ENCODE results near the gene SHISA3.

The SHISA3 gene

GRCh38 chr4:42392436-42392835 is 4.9 kb upstream of the SHISA3 start:
- DNase-seq, result no peak

GRCh38 chr4:42395595-42395994 is 1.7 kb upstream of the SHISA3 start:
- DNase-seq, result no peak

- DNase-seq, result no peak
Observed at GRCh38 chr4:42396361-42396751, 932 bp upstream of the SHISA3 start.

- no peak for DNase-seq
Observed at GRCh38 chr4:42397635-42398170, 415 bp downstream of the SHISA3 start.

DNA sequence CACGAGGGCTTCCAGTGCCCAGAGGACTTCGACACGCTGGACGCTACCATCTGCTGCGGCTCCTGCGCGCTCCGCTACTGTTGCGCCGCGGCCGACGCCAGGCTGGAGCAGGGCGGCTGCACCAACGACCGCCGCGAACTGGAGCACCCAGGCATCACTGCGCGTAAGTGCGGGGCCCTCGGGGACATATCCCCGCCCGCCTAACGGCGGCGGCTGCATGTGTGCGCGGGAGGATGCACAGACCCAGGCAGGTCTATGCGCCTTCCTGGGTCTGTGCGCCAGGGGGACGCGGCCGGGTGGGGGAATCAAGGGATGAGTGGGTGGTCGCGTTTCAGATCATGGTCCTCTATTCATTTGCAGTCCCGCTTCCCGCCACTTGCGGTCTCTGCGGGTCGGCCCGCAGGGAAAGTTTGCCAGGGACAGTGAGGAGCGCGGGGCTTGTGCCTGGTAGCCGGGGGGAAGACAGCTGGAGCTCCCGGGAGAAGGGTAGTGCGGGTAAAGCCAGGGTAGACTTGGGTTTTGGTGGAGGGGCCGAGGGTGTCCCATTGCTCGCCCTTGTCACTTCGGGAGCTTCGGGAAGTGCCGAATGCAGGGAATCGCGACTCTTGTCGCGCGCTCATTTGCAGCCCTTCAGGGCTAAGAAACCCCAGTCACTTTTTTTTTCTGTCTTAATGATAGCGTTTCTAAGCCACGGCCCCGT is 1.0 kb downstream of the SHISA3 start:
- no peak for DNase-seq

GRCh38 chr4:42398871-42399331 is 1.6 kb downstream of the SHISA3 start:
- no peak for DNase-seq

GRCh38 chr4:42399393-42399792 is 2.1 kb downstream of the SHISA3 start:
- no peak for DNase-seq

- DNase-seq, result no peak
Observed at GRCh38 chr4:42401171-42401570, 3.9 kb downstream of the SHISA3 start.

GRCh38 chr4:42404001-42404400 is 6.7 kb downstream of the SHISA3 start:
- no peak for DNase-seq

DNA sequence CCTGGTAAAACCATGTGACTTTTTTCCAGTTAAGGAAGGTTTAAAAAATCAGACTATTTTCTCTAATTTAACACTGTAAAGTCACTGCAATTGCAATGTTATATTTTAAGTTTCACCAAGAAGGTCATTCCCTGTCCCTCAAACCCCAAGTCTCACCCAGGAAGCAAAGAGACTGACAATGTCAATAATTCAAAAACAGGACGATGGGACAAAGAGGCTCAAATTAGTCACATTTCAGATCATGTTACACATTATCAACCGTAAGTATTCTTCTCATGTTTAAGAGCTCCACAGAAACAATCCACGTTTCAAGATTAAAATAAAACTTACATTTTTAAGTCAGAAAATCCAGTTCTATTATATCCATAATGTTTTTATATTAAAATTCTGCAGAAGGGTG is 13.2 kb downstream of the SHISA3 start:
- no peak for DNase-seq

GRCh38 chr4:42411803-42412202 is 14.5 kb downstream of the SHISA3 start:
- no peak for DNase-seq

DNA sequence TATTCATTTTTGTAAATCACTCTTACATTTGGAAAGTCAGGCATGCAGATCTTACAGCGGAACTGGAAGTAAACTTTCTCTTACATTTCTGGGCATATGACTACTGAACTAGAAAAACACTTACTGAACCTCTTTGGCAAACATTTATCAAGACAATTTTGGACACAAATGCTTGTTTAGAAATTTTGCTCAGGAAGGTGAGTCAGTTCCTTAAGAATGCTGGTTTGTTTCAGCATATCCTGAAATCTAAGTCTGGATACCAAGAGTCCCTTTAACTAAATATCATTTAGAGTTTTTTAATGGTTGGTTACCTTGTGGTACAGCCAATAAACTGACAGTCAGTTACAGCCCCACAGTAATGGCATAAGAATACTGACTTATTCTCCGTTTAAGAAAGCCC is 15.0 kb downstream of the SHISA3 start:
- no peak for DNase-seq

DNA sequence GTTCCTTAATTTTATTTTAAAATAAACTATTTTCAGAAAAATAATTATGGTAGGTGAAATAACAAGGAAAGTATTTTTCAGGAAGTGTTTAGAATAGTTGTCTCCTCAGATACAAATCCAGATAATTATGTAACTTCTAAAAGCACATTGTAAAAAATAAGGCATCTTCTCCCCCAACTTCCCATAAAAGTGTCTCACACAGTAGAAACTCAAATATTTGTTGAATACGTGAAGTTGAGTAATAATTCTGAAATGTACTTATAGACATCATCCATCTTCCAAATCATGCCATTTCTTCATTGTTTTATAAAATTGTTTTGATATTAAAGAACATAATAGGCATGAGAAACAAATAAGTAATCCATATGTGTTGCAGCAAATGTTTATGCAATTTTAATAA is 18.0 kb downstream of the SHISA3 start:
- DNase-seq, result no peak

- DNase-seq, result no peak
Observed at GRCh38 chr4:42416017-42416416, 18.7 kb downstream of the SHISA3 start.

DNA sequence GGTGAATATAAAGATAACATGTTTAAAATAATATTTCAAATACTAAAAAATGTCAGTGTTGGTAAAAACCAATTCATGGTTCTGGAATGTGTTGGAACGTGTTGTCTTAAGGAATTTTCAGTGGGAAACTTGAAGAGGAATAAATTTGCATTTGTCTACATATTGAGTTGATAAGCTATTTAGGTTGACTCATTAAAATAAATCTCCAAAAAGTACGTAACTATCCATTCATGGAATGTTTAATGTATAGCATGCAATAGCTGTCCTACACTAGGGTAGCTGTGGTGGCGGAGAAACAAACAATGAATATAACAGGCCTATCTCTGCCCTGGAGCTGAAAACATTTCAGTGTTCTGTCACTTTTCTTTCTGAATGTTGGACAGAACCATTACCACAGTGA is 20.3 kb downstream of the SHISA3 start:
- no peak for DNase-seq

DNA sequence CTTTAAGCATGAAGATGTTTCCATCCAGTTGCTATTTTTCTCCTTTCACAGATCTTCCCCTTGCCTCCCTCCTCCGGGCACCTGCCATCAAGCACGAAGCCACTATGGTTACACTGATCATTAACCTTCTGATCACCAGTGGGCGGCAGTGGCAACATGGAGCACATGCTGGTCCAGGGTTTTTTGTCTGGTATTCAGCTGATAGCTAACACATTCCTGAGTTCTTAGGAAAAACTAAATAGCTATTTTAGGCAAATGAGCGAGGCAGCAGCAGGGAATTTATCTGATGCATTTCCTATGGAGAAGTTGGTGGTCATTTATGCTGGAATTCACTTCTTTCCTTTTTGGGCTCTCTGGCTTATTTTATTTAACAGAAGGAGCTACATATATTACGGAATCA is 22.9 kb downstream of the SHISA3 start:
- no peak for DNase-seq

DNA sequence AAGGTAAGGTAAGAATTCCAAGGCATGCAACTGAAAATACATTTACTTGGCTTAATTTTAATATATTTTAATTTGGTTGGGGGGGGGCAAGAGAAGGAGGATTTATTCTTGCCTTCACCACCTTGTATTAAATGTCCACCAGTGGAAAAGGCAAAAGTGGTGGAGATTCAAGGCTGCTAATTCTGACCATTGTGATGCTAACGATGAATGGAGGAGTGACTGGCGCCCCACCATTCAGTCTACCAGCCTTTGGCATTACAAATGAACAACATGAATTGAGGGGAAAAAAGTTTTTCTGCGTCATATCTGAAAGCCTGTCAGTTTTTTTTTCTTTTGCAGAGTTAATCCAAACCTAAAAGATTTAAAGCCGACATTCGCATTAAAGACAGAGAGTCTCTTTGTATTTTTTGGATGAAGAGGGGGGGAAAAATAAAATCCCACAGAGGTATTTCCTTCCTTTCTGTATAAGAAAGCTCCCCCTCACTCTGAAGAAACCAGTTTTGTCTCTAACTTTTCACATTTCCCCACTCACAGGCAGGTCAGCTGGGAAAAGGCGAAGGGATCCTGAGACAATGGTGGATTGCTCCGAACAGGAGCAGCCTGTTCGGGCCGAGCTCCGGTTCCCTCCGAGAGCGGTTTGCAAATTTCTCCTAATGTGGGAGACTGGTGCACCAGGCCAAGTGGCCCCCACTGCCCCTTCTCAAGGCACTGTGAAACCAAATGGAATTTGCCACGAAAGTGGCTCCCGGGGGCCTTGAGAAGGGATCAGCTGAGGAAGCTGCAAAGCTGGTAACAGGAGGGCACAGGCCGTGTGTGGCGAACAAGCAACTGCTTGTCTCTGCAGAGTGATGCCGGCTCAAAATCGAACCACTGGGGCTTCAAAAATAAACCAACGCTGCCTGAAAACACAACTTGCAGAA is 28.1 kb downstream of the SHISA3 start:
- no peak for DNase-seq

DNA sequence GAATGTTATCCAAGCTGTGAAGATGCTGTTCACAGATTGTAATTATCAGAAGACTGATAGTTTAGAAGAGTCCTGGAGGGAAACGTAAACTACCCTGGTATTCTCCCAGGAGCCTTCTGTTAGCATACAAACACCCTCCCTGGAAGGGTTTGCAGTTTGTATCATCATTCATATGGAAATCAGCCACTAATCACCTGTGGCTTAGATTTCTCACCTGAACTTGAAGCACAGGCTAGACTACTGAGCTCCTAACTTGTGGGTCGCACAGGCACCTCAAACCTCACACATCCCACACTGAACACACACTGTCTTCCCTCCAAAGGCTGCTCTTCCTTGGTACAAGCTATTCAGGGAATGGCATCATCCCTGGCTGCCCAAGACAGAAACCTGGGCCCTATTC is 30.7 kb downstream of the SHISA3 start:
- DNase-seq, result no peak

DNA sequence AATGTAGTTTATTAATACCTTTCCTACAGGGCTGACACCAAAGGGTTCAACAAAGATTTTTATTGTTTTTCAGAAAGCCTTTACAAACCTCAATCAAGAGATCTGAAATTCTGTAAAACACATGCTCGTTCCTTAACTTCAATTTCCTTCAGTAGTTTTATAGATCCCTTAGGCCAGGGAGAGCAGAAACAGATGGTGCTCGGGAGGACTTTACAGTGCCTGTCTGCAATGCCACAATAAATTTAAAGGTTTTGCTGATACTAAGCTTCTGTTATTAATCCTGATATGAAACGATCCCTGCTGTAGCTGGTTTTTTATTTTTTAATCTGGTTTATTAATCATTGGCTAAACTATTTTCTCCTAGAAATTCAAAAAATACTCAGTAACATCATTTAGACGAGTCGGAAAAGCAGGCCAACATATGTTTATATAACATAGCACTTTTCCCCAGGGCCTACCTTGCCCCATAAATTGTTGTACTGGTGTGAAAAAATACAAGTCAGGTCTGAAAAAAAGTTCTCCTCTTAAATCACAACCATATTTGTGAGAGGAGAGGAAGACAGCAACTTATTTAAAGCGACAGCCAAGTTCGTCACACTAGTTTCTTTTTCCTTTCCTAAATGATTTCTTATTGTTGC is 39.8 kb downstream of the SHISA3 start:
- no peak for DNase-seq

GRCh38 chr4:42440083-42440482 is 42.8 kb downstream of the SHISA3 start:
- no peak for DNase-seq

- no peak for DNase-seq
Observed at GRCh38 chr4:42442601-42443000, 45.3 kb downstream of the SHISA3 start.

- no peak for DNase-seq
Observed at GRCh38 chr4:42445038-42445437, 47.8 kb downstream of the SHISA3 start.

DNA sequence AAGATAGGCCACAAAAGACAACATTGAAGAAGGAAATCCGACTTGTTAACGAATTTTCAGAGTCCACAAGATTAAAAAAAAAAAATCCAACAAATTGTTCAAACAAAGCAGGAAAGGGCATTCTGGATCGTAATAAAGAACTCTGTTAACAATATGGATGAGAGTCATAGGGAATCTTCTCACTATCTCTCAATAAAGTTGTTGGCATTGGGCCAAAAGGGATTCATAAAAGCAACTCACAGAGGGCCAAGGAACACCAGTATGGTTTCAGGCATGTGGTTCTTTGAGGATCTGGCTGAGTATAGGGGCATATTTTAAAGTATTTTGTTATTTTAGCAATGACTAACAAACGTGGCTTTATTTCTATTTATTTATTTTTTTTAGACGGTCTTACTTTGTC is 49.5 kb downstream of the SHISA3 start:
- DNase-seq, result no peak

All from stimulated activated naive CD4-positive, alpha-beta T cell treated with Interleukin-2 at 50 U/mL for 16 hours (primary cell).